HepG2 (cell line): ENCODE results near the gene SERPINE3. TPM values are rescaled to one million over a fixed set of nuclear protein-coding genes. Genes with fewer than 3 reads are reported as not detected.

Experiments used
- ATAC-seq: fragments of 200-7000 bp; cut with Tn5 transposase; 3 replicates; pipeline ENCODE4 v1.9.1; 2020; ENCODE audit warnings: mild to moderate bottlenecking, moderate library complexity
- BruUV-seq: library from RNA; stranded (reverse); fragments of 400-500 nt; replicated peaks from 2 replicates; lab custom pipeline; 2021; lab: Mats Ljungman, UMichigan
- CTCF ChIA-PET: fragments of 300-600 bp; formaldehyde crosslinking; extraction: SDS; loops from one replicate; lab custom pipeline; 2021; ENCODE audit warnings: low total read pairs, inconsistent platforms, low intra/inter-chr PET ratio; lab: Yijun Ruan, JAX
- POLR2A ChIA-PET: fragments of 350-600 bp; sonication (Branson Sonifier 250); formaldehyde crosslinking; loops from one replicate; lab custom pipeline; 2020; ENCODE audit warnings: antibody characterized with exemption, inconsistent platforms; lab: Yijun Ruan, JAX
- DNase-seq: peaks from one replicate; pipeline ENCODE4 v3.0.0-alpha.2; 2015; ENCODE audit warnings: low spot score
- FAIRE-seq: peaks from 3 replicates; lab custom pipeline; 2011; peaks lifted over from hg19 to GRCh38; lab: Jason Lieb, UNC
- H2AFZ ChIP-seq: one replicate; pipeline ENCODE4 v1.6.1; 2011; ENCODE audit warnings: low read length, inconsistent platforms
- H3K27ac ChIP-seq: fragments of 300-600 bp; 3 replicates; pipeline ENCODE4 v1.8.0; 2011; ENCODE audit warnings: mixed run types, mild to moderate bottlenecking, mixed read lengths, low read length, inconsistent platforms; ENCODE audit not compliant: insufficient read depth; ENCODE audit errors: extremely low read length
- H3K27me3 ChIP-seq, 2 experiments: fragments of 200-600 bp in 1 of 2; 2 replicates in 1 of 2; 3 replicates in 1 of 2; pipeline versions ENCODE4 v1.6.0 to v1.8.0; 2011; ENCODE audit warnings: low read length in 2 of 2, mild to moderate bottlenecking in 2 of 2, moderate library complexity in 2 of 2, inconsistent platforms in 1 of 2; ENCODE audit not compliant: insufficient read depth in 2 of 2, control insufficient read depth in 1 of 2
- H3K36me3 ChIP-seq, 2 experiments: fragments of 200-600 bp in 1 of 2; replicated peaks in 1 of 2; 2 replicates in 1 of 2; 3 replicates in 1 of 2; pipeline versions ENCODE4 v1.5.1 to v1.8.0; 2011; ENCODE audit warnings: low read length in 2 of 2, inconsistent platforms in 1 of 2; ENCODE audit not compliant: insufficient read depth in 2 of 2, control insufficient read depth in 1 of 2
- H3K4me1 ChIP-seq: 2 replicates; pipeline ENCODE4 v1.5.1; 2012; ENCODE audit warnings: low read length, inconsistent platforms; ENCODE audit not compliant: insufficient read depth
- H3K4me2 ChIP-seq: 2 replicates; pipeline ENCODE4 v1.6.0; 2011; ENCODE audit warnings: low read depth, low read length, inconsistent platforms
- H3K4me3 ChIP-seq, 3 experiments: fragments of 200-600 bp in 1 of 3; sonication (generic), shearing (Covaris generic) in 1 of 3; replicated peaks in 1 of 3; 2 replicates each; pipeline ENCODE4 v1.5.1; 2011 to 2016; ENCODE audit warnings: low read length in 3 of 3, inconsistent platforms in 2 of 3, low read depth in 2 of 3, mild to moderate bottlenecking in 2 of 3, control low read depth in 1 of 3, mixed read lengths in 1 of 3; ENCODE audit not compliant: insufficient read depth in 1 of 3
- H3K79me2 ChIP-seq: one replicate; pipeline ENCODE4 v1.6.1; 2011; ENCODE audit warnings: low read length, inconsistent platforms; ENCODE audit not compliant: insufficient read depth
- H3K9ac ChIP-seq: 2 replicates; pipeline ENCODE4 v1.6.0; 2011; ENCODE audit warnings: mild to moderate bottlenecking, low read depth, low read length, inconsistent platforms; ENCODE audit not compliant: insufficient read depth
- H3K9me3 ChIP-seq: 2 replicates; pipeline ENCODE4 v1.5.1; 2012; ENCODE audit warnings: mild to moderate bottlenecking, low read length
- H4K20me1 ChIP-seq: 2 replicates; pipeline ENCODE4 v1.6.0; 2011; ENCODE audit warnings: inconsistent platforms, mild to moderate bottlenecking, low read length, moderate library complexity; ENCODE audit not compliant: insufficient read depth
- CREM ChIP-seq, 2 experiments: sonication (generic) in 1 of 2; formaldehyde crosslinking in 1 of 2; IDR thresholded peaks; 2 replicates each; pipeline versions ENCODE4 v1.4.0 to v1.6.1; 2016 to 2020; ENCODE audit warnings: antibody characterized with exemption in 1 of 2, mild to moderate bottlenecking in 1 of 2, missing genetic modification reagents in 1 of 2
- E2F2 ChIP-seq: sonication (generic); formaldehyde crosslinking; IDR thresholded peaks from 2 replicates; pipeline ENCODE4 v1.4.0; 2020; ENCODE audit warnings: missing genetic modification reagents, borderline replicate concordance
- EP300 ChIP-seq, 3 experiments: sonication (generic) in 1 of 3; formaldehyde crosslinking in 1 of 3; IDR thresholded peaks; 2 replicates each; pipeline versions ENCODE4 v1.5.1 to v1.6.1; 2011 to 2020; ENCODE audit warnings: low read depth in 2 of 3, low read length in 2 of 3, borderline replicate concordance in 1 of 3, improper control_type of control experiment in 1 of 3, mild to moderate bottlenecking in 1 of 3, missing genetic modification reagents in 1 of 3, moderate library complexity in 1 of 3
- HINFP ChIP-seq: sonication (generic); formaldehyde crosslinking; IDR thresholded peaks from 2 replicates; pipeline ENCODE4 v1.4.0; 2020; ENCODE audit warnings: low read depth, mild to moderate bottlenecking, missing genetic modification reagents
- HOXA3 ChIP-seq: sonication (generic); formaldehyde crosslinking; IDR thresholded peaks from 2 replicates; pipeline ENCODE4 v1.5.0; 2020; ENCODE audit warnings: missing genetic modification reagents
- MEIS1 ChIP-seq: sonication (generic); formaldehyde crosslinking; IDR thresholded peaks from 2 replicates; pipeline ENCODE4 v1.9.0; 2021; ENCODE audit warnings: mild to moderate bottlenecking, missing genetic modification reagents, moderate library complexity, borderline replicate concordance
- PAX8 ChIP-seq: sonication (generic); formaldehyde crosslinking; IDR thresholded peaks from 2 replicates; pipeline ENCODE4 v1.8.0; 2022; ENCODE audit warnings: mild to moderate bottlenecking, missing genetic modification reagents, borderline replicate concordance
- SRSF4 ChIP-seq: fragments of 200-400 bp; formaldehyde crosslinking; IDR thresholded peaks from one replicate; pipeline ENCODE4 v1.6.1; 2018; ENCODE audit warnings: mild to moderate bottlenecking, low read depth, low read length, moderate library complexity; ENCODE audit not compliant: poor library complexity, severe bottlenecking
- ZBED4 ChIP-seq: sonication (generic); formaldehyde crosslinking; IDR thresholded peaks from 2 replicates; pipeline ENCODE4 v1.4.0; 2020; ENCODE audit warnings: missing genetic modification reagents, borderline replicate concordance
- ZNF232 ChIP-seq: sonication (generic); formaldehyde crosslinking; IDR thresholded peaks from 2 replicates; pipeline ENCODE4 v1.4.0; 2020; ENCODE audit warnings: missing genetic modification reagents, borderline replicate concordance
- ZNF549 ChIP-seq: sonication (generic); formaldehyde crosslinking; IDR thresholded peaks from 2 replicates; pipeline ENCODE4 v1.5.0; 2020; ENCODE audit warnings: missing genetic modification reagents
- ZNF788 ChIP-seq: sonication (generic); formaldehyde crosslinking; IDR thresholded peaks from 2 replicates; pipeline ENCODE4 v1.5.0; 2020; ENCODE audit warnings: mild to moderate bottlenecking, missing genetic modification reagents, borderline replicate concordance
- ZNF83 ChIP-seq: sonication (generic); formaldehyde crosslinking; IDR thresholded peaks from 2 replicates; pipeline ENCODE4 v1.4.0; 2020; ENCODE audit warnings: missing genetic modification reagents, mild to moderate bottlenecking, borderline replicate concordance
- in situ Hi-C: cut with HindIII; loops from 2 replicates; pipeline ENCODE4 v1.10.0; 2017; ENCODE audit warnings: low pct_unique_long_range_greater_than_20kb; ENCODE audit not compliant: extremely low pct_ligation_motif_present
- intact Hi-C: fragments of 100-400 bp; cut with micrococcal nuclease; formaldehyde crosslinking; loops from one replicate; pipeline ENCODE4 v1.10.0; 2022; ENCODE audit not compliant: unreplicated experiment
- polyA plus RNA-seq, 8 experiments: library from polyadenylated mRNA; depleted of rRNA in 3 of 8; stranded (reverse) in 7 of 8; unstranded in 1 of 8; fragments of >200 nt; fragmentation: Illumina TruSeq in 4 of 8; extraction: Trizol in 4 of 8; gene quantifications; 2 replicates each; pipeline versions ENCODE4 v1.2.1 to v1.2.3, GENCODE V29; 2011 to 2016; ENCODE audit warnings: low read depth in 4 of 8, missing spikeins in 1 of 8, mixed read lengths in 1 of 8; ENCODE audit not compliant: insufficient read depth in 1 of 8
- total RNA-seq, 5 experiments: library from RNA; depleted of rRNA; stranded (reverse); fragments of >200 nt; fragmentation: Illumina TruSeq; extraction: Trizol; gene quantifications; 2 replicates each; pipeline ENCODE4 v1.2.3, GENCODE V29; 2016; ENCODE audit warnings: low read depth in 1 of 5
- TF ChIP-seq, protein P1 (sequence below): sonication (generic); formaldehyde crosslinking; IDR thresholded peaks from 2 replicates; pipeline ENCODE4 v1.5.1; 2020; ENCODE audit warnings: missing genetic modification reagents, mild to moderate bottlenecking, borderline replicate concordance

The SERPINE3 gene
- total and polyA plus RNA-seq, 2 of the 13 experiments (the other 11 are each of a cell fraction or from before 2014, with no cell fraction given): not detected

DNA sequence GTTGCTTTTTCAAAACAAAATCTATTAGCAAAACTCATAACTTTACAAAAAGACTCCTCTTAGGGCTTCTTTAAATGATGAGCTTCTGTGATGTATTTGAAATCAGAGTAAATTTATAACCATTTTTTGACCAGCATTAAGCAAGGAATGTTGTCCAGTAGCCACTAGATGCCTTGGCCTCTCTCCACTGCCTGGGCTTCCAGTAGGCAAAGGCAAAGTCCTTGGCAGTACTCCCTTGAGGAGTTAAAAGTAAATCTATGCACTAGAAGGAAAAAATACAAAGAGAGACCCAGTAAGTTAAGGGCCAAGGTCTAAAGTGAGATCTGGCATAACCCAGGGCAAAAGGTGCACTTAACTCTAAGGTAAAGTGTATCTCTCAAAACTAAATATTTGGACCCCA lies 9.5 kb downstream of the SERPINE3 start:
- no peak overlapping the region for H3K4me3 ChIP-seq
- H3K27ac ChIP-seq: no peak overlapping the region
- FAIRE-seq (no peak), DNase-seq (no peak), ATAC-seq (no peak)
- CTCF ChIA-PET: no interaction called here
- no peaks in the 10 kb centered on the region for H3K9me3 ChIP-seq
- no peaks in the 10 kb centered on the region for H3K27me3 ChIP-seq
- no peaks in the 10 kb centered on the region for H4K20me1 ChIP-seq
- no peaks in the 10 kb centered on the region for H3K36me3 ChIP-seq
- no peak overlapping the region for H3K9ac ChIP-seq
- POLR2A ChIA-PET: no interaction called here
- no peaks in the 10 kb centered on the region for H3K79me2 ChIP-seq
- H2AFZ ChIP-seq: no peak overlapping the region
- no TSS peak for BruUV-seq
- intact Hi-C loops (no loop called here), in situ Hi-C loops (no loop called here)
- H3K4me2 ChIP-seq: no peak overlapping the region
- no peaks in the 10 kb centered on the region for H3K4me1 ChIP-seq
- TF ChIP-seq, protein P1, sequence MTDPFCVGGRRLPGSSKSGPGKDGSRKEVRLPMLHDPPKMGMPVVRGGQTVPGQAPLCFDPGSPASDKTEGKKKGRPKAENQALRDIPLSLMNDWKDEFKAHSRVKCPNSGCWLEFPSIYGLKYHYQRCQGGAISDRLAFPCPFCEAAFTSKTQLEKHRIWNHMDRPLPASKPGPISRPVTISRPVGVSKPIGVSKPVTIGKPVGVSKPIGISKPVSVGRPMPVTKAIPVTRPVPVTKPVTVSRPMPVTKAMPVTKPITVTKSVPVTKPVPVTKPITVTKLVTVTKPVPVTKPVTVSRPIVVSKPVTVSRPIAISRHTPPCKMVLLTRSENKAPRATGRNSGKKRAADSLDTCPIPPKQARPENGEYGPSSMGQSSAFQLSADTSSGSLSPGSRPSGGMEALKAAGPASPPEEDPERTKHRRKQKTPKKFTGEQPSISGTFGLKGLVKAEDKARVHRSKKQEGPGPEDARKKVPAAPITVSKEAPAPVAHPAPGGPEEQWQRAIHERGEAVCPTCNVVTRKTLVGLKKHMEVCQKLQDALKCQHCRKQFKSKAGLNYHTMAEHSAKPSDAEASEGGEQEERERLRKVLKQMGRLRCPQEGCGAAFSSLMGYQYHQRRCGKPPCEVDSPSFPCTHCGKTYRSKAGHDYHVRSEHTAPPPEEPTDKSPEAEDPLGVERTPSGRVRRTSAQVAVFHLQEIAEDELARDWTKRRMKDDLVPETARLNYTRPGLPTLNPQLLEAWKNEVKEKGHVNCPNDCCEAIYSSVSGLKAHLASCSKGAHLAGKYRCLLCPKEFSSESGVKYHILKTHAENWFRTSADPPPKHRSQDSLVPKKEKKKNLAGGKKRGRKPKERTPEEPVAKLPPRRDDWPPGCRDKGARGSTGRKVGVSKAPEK: no peak
- TF ChIP-seq ZNF549 (CRISPR knock-in tag) (no peak), SRSF4 (no peak), ZBED4 (no peak), ZNF788 (CRISPR knock-in tag) (no peak), ZNF83 (no peak), PAX8 (CRISPR knock-in tag) (no peak), CREM (IDR thresholded peaks at IDR 0.05) (no peak), CREM (CRISPR knock-in tag; IDR thresholded peaks at IDR 0.05) (no peak), ZNF232 (CRISPR knock-in tag) (no peak), EP300 (IDR thresholded peaks at IDR 0.05; ENCODE audit: low read depth in 2 of 2, low read length in 2 of 2) (no peak), EP300 (CRISPR knock-in tag; IDR thresholded peaks at IDR 0.05; ENCODE audit: borderline replicate concordance) (no peak), HOXA3 (CRISPR knock-in tag) (no peak), HINFP (CRISPR knock-in tag) (no peak), MEIS1 (no peak), E2F2 (CRISPR knock-in tag) (no peak)
